GM10266 (cell line): Measurements from ENCODE around the gene C14orf180.

Source experiments
- DNase-seq: peaks from one replicate; pipeline ENCODE4 v3.0.0; 2012; ENCODE audit errors: extremely low spot score
- TF ChIP-seq, protein P1 (sequence below): IDR thresholded peaks from 2 replicates; pipeline ENCODE4 v1.5.1; 2012; ENCODE audit warnings: mild to moderate bottlenecking, low read depth; ENCODE audit not compliant: control insufficient read depth, insufficient read depth; ENCODE audit errors: missing control alignments

Gene C14orf180

GRCh38 chr14:104589338-104590195, 10.0 kb downstream of the C14orf180 start:
- DNase-seq: no peak
- TF ChIP-seq, protein P1, sequence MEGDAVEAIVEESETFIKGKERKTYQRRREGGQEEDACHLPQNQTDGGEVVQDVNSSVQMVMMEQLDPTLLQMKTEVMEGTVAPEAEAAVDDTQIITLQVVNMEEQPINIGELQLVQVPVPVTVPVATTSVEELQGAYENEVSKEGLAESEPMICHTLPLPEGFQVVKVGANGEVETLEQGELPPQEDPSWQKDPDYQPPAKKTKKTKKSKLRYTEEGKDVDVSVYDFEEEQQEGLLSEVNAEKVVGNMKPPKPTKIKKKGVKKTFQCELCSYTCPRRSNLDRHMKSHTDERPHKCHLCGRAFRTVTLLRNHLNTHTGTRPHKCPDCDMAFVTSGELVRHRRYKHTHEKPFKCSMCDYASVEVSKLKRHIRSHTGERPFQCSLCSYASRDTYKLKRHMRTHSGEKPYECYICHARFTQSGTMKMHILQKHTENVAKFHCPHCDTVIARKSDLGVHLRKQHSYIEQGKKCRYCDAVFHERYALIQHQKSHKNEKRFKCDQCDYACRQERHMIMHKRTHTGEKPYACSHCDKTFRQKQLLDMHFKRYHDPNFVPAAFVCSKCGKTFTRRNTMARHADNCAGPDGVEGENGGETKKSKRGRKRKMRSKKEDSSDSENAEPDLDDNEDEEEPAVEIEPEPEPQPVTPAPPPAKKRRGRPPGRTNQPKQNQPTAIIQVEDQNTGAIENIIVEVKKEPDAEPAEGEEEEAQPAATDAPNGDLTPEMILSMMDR: no peak

DNA sequence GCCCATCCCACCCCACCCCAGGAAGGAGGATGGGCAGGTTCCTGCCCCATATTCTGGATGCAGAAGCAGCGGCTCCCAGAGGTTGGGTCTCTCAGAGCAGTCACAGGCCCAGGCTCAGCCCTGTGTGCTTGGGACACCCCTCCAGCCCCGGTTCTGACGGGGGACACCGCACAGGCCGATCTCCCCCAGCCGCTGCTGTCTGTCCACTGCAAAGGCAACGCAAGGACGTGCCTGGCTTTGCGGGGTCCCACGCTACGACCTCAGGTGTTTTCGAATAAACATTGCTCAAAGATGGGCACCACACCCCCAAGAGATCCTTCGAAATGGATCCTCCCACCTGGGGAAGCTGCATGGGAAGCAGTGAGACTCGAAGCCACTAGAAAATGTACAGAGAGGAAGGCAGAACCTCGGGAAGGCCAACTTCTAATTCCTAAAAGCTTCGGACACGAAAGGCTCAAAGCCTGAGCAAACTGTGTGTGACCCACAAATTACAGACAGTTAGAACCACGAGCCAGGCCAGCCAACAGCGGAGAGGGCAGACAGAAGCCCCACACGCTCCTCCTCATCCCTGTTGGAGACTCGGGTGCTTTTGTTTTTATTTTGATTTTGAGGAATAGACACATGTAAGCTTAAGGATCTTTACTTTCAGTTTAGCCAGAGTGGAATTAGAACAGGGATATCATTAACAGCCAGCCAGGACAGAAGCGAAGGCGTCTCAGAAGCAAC, 10.8 kb downstream of the C14orf180 start:
- TF ChIP-seq, protein P1: no peak

DNA sequence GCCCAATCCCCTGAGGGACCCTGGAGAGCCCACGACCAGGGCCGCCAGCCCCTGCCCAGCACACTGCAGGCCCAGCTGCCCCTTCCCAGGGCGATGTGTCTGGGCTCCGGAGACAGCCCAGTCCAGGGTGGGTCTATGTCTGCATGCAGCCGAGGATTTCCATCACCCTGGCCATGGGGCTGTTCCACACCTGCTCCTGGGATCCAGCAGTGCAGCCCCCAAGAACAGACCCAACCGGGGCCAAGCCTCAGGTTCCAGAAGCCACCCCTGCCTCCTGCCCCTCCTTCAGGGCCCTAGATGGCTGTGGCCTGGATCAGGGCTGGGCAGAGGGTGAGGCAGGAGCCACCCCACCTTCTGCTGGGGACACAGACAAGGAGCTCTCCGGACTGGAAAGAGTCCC, 11.5 kb downstream of the C14orf180 start:
- TF ChIP-seq, protein P1: no peak
- no peak for DNase-seq

More for the DNA sequence above, 10.8 kb downstream of the C14orf180 start:
- DNase-seq: no peak

- no peak for DNase-seq
- TF ChIP-seq, protein P1: no peak
Observed at GRCh38 chr14:104591506-104592291, 12.1 kb downstream of the C14orf180 start.

DNA sequence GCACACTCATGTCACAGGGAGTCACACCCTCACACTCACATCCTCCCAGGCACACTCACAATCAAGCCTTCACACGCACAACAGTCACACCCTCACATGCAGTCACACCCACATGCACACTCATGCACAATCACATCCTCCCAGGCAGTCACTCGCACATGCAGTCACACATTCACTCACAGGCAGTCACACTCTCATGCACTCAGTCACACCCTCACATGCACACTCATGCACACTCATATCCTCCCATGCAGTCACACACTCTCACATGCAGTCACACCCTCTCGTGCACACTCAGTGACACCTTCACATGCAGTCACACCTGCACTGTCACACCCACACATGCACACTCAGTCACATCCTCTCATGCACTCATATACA, 12.7 kb downstream of the C14orf180 start:
- TF ChIP-seq, protein P1: no peak

GRCh38 chr14:104592785-104593184, 13.2 kb downstream of the C14orf180 start:
- TF ChIP-seq, protein P1: no peak
- no peak for DNase-seq

More for the DNA sequence above, 12.7 kb downstream of the C14orf180 start:
- no peak for DNase-seq

DNA sequence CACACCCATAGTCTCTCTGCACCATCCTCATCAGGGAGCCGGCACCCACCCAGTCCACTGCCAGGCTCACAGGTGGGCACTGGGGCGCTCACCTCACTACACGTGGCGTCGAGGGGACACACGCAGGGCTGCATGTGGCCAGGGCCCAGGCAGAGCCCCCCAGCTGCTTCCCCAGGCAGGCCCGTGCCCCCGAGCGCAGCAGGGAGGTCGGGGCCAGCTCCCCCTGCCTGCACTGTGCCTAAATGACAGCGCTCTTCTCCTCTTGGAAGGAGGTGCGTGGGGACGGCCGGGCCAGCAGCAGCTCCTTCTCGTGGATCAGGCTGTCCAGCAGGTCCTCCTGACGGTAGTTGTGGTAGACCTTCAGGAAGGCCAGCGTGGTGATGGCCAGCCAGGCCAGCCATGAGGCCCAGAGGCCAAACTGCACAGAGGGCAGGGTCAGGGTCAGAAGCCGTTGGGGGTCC, 13.7 kb downstream of the C14orf180 start:
- TF ChIP-seq, protein P1: no peak
- no peak for DNase-seq
